Gastroesophageal sphincter (tissue), 4 donors: ENCODE results near the gene RND3. TPM values are rescaled to one million over a fixed set of nuclear protein-coding genes. Genes with fewer than 3 reads are reported as not detected.

Experiments
- ATAC-seq: fragments of 150-250 bp; one replicate; pipeline ENCODE4 v1.9.1; 2016; ENCODE audit warnings: mild to moderate bottlenecking, moderate library complexity
- H3K27ac ChIP-seq, 4 donors: fragments of 200-600 bp; sonication (generic) in 3 of 4; 1 replicate in 3 of 4; 2 replicates in 1 of 4; pipeline ENCODE4 v1.5.1; 2016 to 2019
- H3K27me3 ChIP-seq: fragments of 200-600 bp; sonication (generic); one replicate; pipeline ENCODE4 v1.5.1; 2019
- H3K36me3 ChIP-seq, 2 donors: fragments of 200-600 bp; sonication (generic); one replicate each; pipeline ENCODE4 v1.5.1; 2019; ENCODE audit warnings: control low read depth in 1 of 2
- H3K4me1 ChIP-seq, 3 donors: fragments of 200-600 bp; sonication (generic); 1 replicate in 2 of 3; 2 replicates in 1 of 3; pipeline ENCODE4 v1.5.1; 2016 to 2019; ENCODE audit warnings: control low read depth in 2 of 3
- H3K4me3 ChIP-seq, 2 donors: fragments of 200-600 bp; sonication (generic); one replicate each; pipeline ENCODE4 v1.5.1; 2019; ENCODE audit warnings: mild to moderate bottlenecking in 1 of 2, moderate library complexity in 1 of 2
- H3K9me3 ChIP-seq, 3 donors: fragments of 200-600 bp; sonication (generic); one replicate each; pipeline ENCODE4 v1.5.1; 2017 to 2019; ENCODE audit warnings: control low read depth in 2 of 3
- CTCF ChIP-seq, 4 experiments: fragments of 200-600 bp in 2 of 4; fragments of 450-650 bp in 2 of 4; sonication (generic) in 1 of 4; IDR thresholded peaks; one replicate each; pipeline ENCODE4 v1.5.1; 2017 to 2019; ENCODE audit warnings: antibody characterized with exemption in 4 of 4, mild to moderate bottlenecking in 2 of 4, moderate library complexity in 2 of 4
- EP300 ChIP-seq: sonication (generic); formaldehyde crosslinking; IDR thresholded peaks from one replicate; pipeline ENCODE4 v1.6.1; 2017; ENCODE audit warnings: antibody characterized with exemption, mild to moderate bottlenecking
- POLR2A ChIP-seq, 2 donors: fragments of 450-650 bp; IDR thresholded peaks; one replicate each; pipeline ENCODE4 v1.6.1; 2017; ENCODE audit warnings: antibody characterized with exemption in 2 of 2, mild to moderate bottlenecking in 2 of 2, moderate library complexity in 1 of 2
- POLR2AphosphoS5 ChIP-seq: sonication (generic); formaldehyde crosslinking; IDR thresholded peaks from one replicate; pipeline ENCODE4 v1.6.1; 2017; ENCODE audit warnings: antibody characterized with exemption
- WGBS, 2 donors: methylation state at CpG; one replicate each; pipeline ENCODE4 v1.1.5; 2018; ENCODE audit warnings: low coverage in 1 of 2; 5-methylcytosine and 5-hydroxymethylcytosine counted together
- total RNA-seq, 4 donors: library from RNA; depleted of rRNA; stranded (reverse); fragments of >200 nt; gene quantifications; one replicate each; pipeline ENCODE4 v1.1.0, GENCODE V29; 2016

The RND3 gene
- total RNA-seq, 4 donors from 2014 or later = 31.0 to 154 (median 81.0) TPM

GRCh38 chr2:150421126-150421651, 66.3 kb downstream of the RND3 start:
- no peak for ATAC-seq
- H3K27ac ChIP-seq = no peak overlapping the region
- H3K36me3 ChIP-seq = no peaks in the 10 kb centered on the region
- no peaks in the 10 kb centered on the region for H3K27me3 ChIP-seq
- no peak overlapping the region for H3K4me3 ChIP-seq
- no peaks in the 10 kb centered on the region for H3K9me3 ChIP-seq
- TF ChIP-seq CTCF (IDR thresholded peaks at IDR 0.05) (no peak), EP300 (no peak), POLR2AphosphoS5 (no peak), POLR2A (IDR thresholded peaks at IDR 0.05) (no peak)
- H3K4me1 ChIP-seq = peaks cover 0 to 10% (median 0%) of the 10 kb centered on the region in 3 donors

DNA sequence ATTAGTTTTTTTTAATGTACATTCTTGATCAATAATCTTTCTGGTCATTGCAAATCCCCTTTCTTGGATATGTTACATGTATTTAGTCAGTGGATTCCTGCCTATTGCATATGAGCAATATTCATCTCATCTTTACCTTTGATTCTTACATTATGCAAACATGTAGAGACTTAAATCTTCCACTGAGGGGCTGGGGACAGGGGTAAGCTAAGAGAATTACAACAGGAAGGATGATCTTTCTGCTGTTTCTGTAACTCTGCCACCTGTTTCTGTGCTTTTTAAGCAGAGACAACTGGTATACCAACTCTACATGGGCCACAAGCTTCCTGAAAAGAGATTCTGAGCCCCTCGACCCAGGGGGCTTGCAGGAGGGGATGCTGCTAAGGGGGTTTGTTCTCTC, 68.6 kb downstream of the RND3 start:
- 47 to 86% methylated on average over 1 of the region's 1 CpG for WGBS, 2 donors
- no peak for ATAC-seq

More for the DNA sequence above, 68.6 kb downstream of the RND3 start:
- TF ChIP-seq POLR2A (IDR thresholded peaks at IDR 0.05) (no peak), CTCF (IDR thresholded peaks at IDR 0.05) (no peak), EP300 (no peak), POLR2AphosphoS5 (no peak)
- H3K4me3 ChIP-seq = no peak overlapping the region
- H3K27me3 ChIP-seq = no peaks in the 10 kb centered on the region
- no peaks in the 10 kb centered on the region for H3K36me3 ChIP-seq
- peaks cover 0 to 10% (median 0%) of the 10 kb centered on the region in 3 donors for H3K4me1 ChIP-seq
- H3K27ac ChIP-seq = no peak overlapping the region
- H3K9me3 ChIP-seq = no peaks in the 10 kb centered on the region
